HL-60 (cell line): ENCODE data around the gene RAB5IF.

Experiments
- DNase-seq, 2 experiments: peaks; one replicate each; pipeline ENCODE4 v3.0.0-alpha.2; 2010 to 2020; ENCODE audit warnings: low read depth in 1 of 2, low spot score in 1 of 2
- H3K27ac ChIP-seq: fragments of 250-450 bp; sonication (Bioruptor Pico); replicated peaks from 2 replicates; pipeline ENCODE4 v1.5.1; 2020; ENCODE audit warnings: mild to moderate bottlenecking, moderate library complexity
- H3K27me3 ChIP-seq: fragments of 250-450 bp; sonication (Bioruptor Pico); 2 replicates; pipeline ENCODE4 v1.5.1; 2021; ENCODE audit warnings: mild to moderate bottlenecking, moderate library complexity; ENCODE audit not compliant: insufficient read depth, poor library complexity, severe bottlenecking
- H3K4me3 ChIP-seq: replicated peaks from 2 replicates; pipeline ENCODE4 v1.5.1; 2011; ENCODE audit warnings: mild to moderate bottlenecking, control low read depth, low read length; ENCODE audit not compliant: insufficient read depth
- GABPA ChIP-seq: IDR thresholded peaks from 2 replicates; pipeline ENCODE4 v1.6.1; 2012; ENCODE audit warnings: low read depth
- POLR2AphosphoS5 ChIP-seq: IDR thresholded peaks from 2 replicates; pipeline ENCODE4 v1.6.1; 2012; ENCODE audit warnings: low read depth
- SPI1 ChIP-seq: IDR thresholded peaks from 2 replicates; pipeline ENCODE4 v1.6.1; 2012; ENCODE audit warnings: low read depth, mild to moderate bottlenecking, borderline replicate concordance
- TF ChIP-seq, protein P1 (sequence below): IDR thresholded peaks from one replicate; pipeline ENCODE4 v1.5.1; 2011; ENCODE audit warnings: low read length, control low read depth, inconsistent platforms; ENCODE audit not compliant: insufficient read depth
- TF ChIP-seq, protein P2 (sequence below): IDR thresholded peaks from 2 replicates; pipeline ENCODE4 v1.6.1; 2012; ENCODE audit warnings: low read depth; ENCODE audit not compliant: insufficient replicate concordance

The RAB5IF gene

DNA sequence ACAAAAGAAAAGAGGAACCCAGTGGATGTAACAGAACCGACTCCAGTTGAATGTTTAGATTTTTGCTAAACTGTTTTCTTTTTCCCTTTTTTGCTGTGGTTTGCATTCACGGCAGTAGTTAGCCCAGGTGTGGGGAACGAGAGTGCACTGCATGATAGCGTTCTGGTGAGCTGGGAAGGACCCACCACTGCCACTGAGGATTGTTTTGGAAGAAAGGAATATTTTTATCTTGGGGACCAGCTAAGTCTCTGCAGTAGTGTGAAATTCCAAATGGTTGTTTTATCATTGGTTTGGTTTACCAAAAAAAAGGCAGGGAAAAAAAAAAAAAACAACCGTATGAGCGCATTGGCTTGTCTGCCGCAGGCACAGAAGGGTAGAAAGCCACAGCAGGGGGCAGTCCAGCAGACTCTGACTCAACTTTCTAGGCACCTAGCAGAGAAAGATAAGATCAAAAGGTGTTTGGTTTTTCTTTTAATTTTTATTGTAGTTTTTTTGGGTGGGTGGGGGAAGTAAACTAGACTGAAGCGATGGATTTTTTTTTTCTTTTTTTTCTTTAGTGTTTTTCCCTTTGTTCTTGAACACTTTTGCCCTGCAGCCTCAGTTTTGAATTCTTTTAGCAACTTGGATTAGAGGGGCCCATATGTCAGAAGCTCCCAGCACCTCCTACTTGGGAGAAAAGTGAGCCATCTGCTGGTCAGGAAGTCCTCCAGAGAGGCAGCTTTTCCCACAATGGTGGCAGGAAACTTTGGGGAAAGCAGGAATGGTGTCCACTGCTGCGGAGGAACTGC, 13.5 kb upstream of the RAB5IF start:
- Histone ChIP-seq H3K27me3 (no peaks in the 10 kb centered on the region), H3K27ac (no peak overlapping the region), H3K4me3 (no peak overlapping the region)
- no peak for DNase-seq
- TF ChIP-seq SPI1, result peak; percentile 20; the same call in 1 of the 2 replicates
- TF ChIP-seq, protein P1, sequence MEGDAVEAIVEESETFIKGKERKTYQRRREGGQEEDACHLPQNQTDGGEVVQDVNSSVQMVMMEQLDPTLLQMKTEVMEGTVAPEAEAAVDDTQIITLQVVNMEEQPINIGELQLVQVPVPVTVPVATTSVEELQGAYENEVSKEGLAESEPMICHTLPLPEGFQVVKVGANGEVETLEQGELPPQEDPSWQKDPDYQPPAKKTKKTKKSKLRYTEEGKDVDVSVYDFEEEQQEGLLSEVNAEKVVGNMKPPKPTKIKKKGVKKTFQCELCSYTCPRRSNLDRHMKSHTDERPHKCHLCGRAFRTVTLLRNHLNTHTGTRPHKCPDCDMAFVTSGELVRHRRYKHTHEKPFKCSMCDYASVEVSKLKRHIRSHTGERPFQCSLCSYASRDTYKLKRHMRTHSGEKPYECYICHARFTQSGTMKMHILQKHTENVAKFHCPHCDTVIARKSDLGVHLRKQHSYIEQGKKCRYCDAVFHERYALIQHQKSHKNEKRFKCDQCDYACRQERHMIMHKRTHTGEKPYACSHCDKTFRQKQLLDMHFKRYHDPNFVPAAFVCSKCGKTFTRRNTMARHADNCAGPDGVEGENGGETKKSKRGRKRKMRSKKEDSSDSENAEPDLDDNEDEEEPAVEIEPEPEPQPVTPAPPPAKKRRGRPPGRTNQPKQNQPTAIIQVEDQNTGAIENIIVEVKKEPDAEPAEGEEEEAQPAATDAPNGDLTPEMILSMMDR, result no peak

DNA sequence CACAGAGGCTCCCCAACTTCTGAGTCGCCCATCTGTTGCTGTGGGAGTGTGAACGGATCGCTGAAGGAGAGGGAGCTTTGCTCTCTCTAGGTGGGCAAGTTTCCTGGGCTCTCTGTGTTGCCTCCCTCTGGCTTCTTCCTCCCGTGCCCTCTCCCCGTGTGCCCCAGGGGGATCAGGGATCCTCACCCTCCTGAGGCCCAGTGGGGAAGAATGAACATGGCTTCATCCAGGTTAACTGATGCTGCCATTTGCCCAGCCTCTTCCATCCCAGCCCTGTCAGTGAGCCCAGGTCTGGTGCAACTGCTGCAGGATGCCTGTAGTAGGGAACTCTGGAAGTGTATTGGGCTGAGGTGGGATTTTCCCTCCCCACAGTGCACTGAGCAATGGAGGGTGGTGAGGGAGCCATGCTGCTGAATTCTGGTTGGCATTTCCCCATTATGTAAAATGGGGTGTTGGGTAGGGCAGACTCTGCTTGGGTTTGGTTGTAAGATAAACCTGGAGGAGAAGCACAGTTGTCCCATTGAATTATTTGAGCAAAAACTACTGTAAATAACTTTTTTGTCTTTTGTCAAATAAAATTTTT, 12.1 kb upstream of the RAB5IF start:
- no peak for DNase-seq
- TF ChIP-seq, protein P1, result no peak
- no peak for TF ChIP-seq POLR2AphosphoS5
- TF ChIP-seq, protein P2, sequence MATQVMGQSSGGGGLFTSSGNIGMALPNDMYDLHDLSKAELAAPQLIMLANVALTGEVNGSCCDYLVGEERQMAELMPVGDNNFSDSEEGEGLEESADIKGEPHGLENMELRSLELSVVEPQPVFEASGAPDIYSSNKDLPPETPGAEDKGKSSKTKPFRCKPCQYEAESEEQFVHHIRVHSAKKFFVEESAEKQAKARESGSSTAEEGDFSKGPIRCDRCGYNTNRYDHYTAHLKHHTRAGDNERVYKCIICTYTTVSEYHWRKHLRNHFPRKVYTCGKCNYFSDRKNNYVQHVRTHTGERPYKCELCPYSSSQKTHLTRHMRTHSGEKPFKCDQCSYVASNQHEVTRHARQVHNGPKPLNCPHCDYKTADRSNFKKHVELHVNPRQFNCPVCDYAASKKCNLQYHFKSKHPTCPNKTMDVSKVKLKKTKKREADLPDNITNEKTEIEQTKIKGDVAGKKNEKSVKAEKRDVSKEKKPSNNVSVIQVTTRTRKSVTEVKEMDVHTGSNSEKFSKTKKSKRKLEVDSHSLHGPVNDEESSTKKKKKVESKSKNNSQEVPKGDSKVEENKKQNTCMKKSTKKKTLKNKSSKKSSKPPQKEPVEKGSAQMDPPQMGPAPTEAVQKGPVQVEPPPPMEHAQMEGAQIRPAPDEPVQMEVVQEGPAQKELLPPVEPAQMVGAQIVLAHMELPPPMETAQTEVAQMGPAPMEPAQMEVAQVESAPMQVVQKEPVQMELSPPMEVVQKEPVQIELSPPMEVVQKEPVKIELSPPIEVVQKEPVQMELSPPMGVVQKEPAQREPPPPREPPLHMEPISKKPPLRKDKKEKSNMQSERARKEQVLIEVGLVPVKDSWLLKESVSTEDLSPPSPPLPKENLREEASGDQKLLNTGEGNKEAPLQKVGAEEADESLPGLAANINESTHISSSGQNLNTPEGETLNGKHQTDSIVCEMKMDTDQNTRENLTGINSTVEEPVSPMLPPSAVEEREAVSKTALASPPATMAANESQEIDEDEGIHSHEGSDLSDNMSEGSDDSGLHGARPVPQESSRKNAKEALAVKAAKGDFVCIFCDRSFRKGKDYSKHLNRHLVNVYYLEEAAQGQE, result no peak
- TF ChIP-seq GABPA, result no peak
- TF ChIP-seq SPI1, result no peak
- Histone ChIP-seq H3K4me3 (no peak overlapping the region), H3K27ac (no peak overlapping the region), H3K27me3 (no peaks in the 10 kb centered on the region)

DNA sequence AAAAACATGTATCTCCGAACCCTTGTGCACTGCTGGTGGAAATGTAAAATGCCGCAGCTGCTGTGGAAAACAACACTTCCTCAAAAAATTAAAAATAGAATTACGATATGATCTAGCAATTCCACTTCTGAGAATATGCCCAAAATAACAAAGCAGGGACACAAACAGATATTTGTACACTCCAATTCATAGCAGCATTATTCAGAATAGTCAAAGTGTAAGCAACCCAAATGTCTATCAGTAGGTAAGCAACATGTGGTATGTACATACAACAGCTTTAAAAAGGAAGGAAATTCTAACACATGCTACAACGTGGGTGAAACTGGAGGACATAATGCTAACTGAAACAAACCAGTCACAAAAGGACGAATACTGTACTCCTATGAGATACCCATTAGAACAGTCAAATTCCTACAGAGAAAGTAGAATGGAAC, 5.7 kb upstream of the RAB5IF start:
- Histone ChIP-seq H3K27ac (peak overlapping the region; percentile 73), H3K27me3 (no peaks in the 10 kb centered on the region), H3K4me3 (no peak overlapping the region)
- DNase-seq, result peak in 1 of 2 experiments; percentile 28
- TF ChIP-seq, protein P2, result no peak
- TF ChIP-seq SPI1, result peak; percentile 92

DNA sequence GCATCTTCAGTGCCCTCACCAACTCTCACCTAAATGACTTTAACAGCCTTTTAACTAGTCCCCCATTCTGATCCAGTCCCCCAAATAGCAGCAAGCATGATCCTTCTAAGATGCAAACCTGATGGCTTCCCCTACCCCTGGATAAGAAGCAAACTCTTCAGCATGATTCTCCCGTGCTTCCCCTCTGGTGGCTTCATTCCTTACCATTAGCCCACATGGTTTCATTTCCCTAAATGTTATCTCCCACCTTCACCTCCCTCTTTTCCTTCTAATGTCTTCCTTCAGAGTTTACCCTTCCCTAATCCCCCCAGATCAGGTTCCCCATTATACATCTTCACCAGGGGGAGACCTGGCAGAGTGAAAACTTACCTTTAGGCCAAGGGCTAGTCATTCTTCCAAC, 4.0 kb upstream of the RAB5IF start:
- Histone ChIP-seq H3K27ac (no peak overlapping the region), H3K4me3 (no peak overlapping the region), H3K27me3 (no peaks in the 10 kb centered on the region)
- no peak for TF ChIP-seq SPI1
- TF ChIP-seq, protein P2, result no peak
- no peak for TF ChIP-seq GABPA
- TF ChIP-seq, protein P1, result no peak
- TF ChIP-seq POLR2AphosphoS5, result no peak
- no peak for DNase-seq
